HepG2 (cell line): Measurements from ENCODE around the gene PLD2. TPM values are rescaled to one million over a fixed set of nuclear protein-coding genes. Genes with fewer than 3 reads are reported as not detected.
A peak's percentile ranks its signal among the peaks of the same experiment; 100 is the strongest.

ENCODE experiments used
- ATAC-seq: fragments of 200-7000 bp; cut with Tn5 transposase; 3 replicates; pipeline ENCODE4 v1.9.1; 2020; ENCODE audit warnings: mild to moderate bottlenecking, moderate library complexity
- BruUV-seq: library from RNA; stranded (reverse); fragments of 400-500 nt; replicated peaks from 2 replicates; lab custom pipeline; 2021; lab: Mats Ljungman, UMichigan
- CTCF ChIA-PET: fragments of 300-600 bp; formaldehyde crosslinking; extraction: SDS; loops from one replicate; lab custom pipeline; 2021; ENCODE audit warnings: low total read pairs, inconsistent platforms, low intra/inter-chr PET ratio; lab: Yijun Ruan, JAX
- POLR2A ChIA-PET: fragments of 350-600 bp; sonication (Branson Sonifier 250); formaldehyde crosslinking; loops from one replicate; lab custom pipeline; 2020; ENCODE audit warnings: antibody characterized with exemption, inconsistent platforms; lab: Yijun Ruan, JAX
- DNase-seq: peaks from one replicate; pipeline ENCODE4 v3.0.0-alpha.2; 2015; ENCODE audit warnings: low spot score
- FAIRE-seq: peaks from 3 replicates; lab custom pipeline; 2011; peaks lifted over from hg19 to GRCh38; lab: Jason Lieb, UNC
- H2AFZ ChIP-seq: one replicate; pipeline ENCODE4 v1.6.1; 2011; ENCODE audit warnings: low read length, inconsistent platforms
- H3K27ac ChIP-seq: fragments of 300-600 bp; 3 replicates; pipeline ENCODE4 v1.8.0; 2011; ENCODE audit warnings: mixed run types, mild to moderate bottlenecking, mixed read lengths, low read length, inconsistent platforms; ENCODE audit not compliant: insufficient read depth; ENCODE audit errors: extremely low read length
- H3K27me3 ChIP-seq, 2 experiments: fragments of 200-600 bp in 1 of 2; 2 replicates in 1 of 2; 3 replicates in 1 of 2; pipeline versions ENCODE4 v1.6.0 to v1.8.0; 2011; ENCODE audit warnings: low read length in 2 of 2, mild to moderate bottlenecking in 2 of 2, moderate library complexity in 2 of 2, inconsistent platforms in 1 of 2; ENCODE audit not compliant: insufficient read depth in 2 of 2, control insufficient read depth in 1 of 2
- H3K36me3 ChIP-seq, 2 experiments: fragments of 200-600 bp in 1 of 2; replicated peaks in 1 of 2; 2 replicates in 1 of 2; 3 replicates in 1 of 2; pipeline versions ENCODE4 v1.5.1 to v1.8.0; 2011; ENCODE audit warnings: low read length in 2 of 2, inconsistent platforms in 1 of 2; ENCODE audit not compliant: insufficient read depth in 2 of 2, control insufficient read depth in 1 of 2
- H3K4me1 ChIP-seq: 2 replicates; pipeline ENCODE4 v1.5.1; 2012; ENCODE audit warnings: low read length, inconsistent platforms; ENCODE audit not compliant: insufficient read depth
- H3K4me2 ChIP-seq: 2 replicates; pipeline ENCODE4 v1.6.0; 2011; ENCODE audit warnings: low read depth, low read length, inconsistent platforms
- H3K4me3 ChIP-seq, 3 experiments: fragments of 200-600 bp in 1 of 3; sonication (generic), shearing (Covaris generic) in 1 of 3; replicated peaks in 1 of 3; 2 replicates each; pipeline ENCODE4 v1.5.1; 2011 to 2016; ENCODE audit warnings: low read length in 3 of 3, inconsistent platforms in 2 of 3, low read depth in 2 of 3, mild to moderate bottlenecking in 2 of 3, control low read depth in 1 of 3, mixed read lengths in 1 of 3; ENCODE audit not compliant: insufficient read depth in 1 of 3
- H3K79me2 ChIP-seq: one replicate; pipeline ENCODE4 v1.6.1; 2011; ENCODE audit warnings: low read length, inconsistent platforms; ENCODE audit not compliant: insufficient read depth
- H3K9ac ChIP-seq: 2 replicates; pipeline ENCODE4 v1.6.0; 2011; ENCODE audit warnings: mild to moderate bottlenecking, low read depth, low read length, inconsistent platforms; ENCODE audit not compliant: insufficient read depth
- H3K9me3 ChIP-seq: 2 replicates; pipeline ENCODE4 v1.5.1; 2012; ENCODE audit warnings: mild to moderate bottlenecking, low read length
- H4K20me1 ChIP-seq: 2 replicates; pipeline ENCODE4 v1.6.0; 2011; ENCODE audit warnings: inconsistent platforms, mild to moderate bottlenecking, low read length, moderate library complexity; ENCODE audit not compliant: insufficient read depth
- ATF7 ChIP-seq, 2 experiments: fragments of 450-650 bp in 1 of 2; sonication (generic) in 1 of 2; formaldehyde crosslinking in 1 of 2; IDR thresholded peaks; 2 replicates each; pipeline versions ENCODE4 v1.4.0 to v1.6.1; 2016 to 2020; ENCODE audit warnings: antibody characterized with exemption in 1 of 2, mild to moderate bottlenecking in 1 of 2, missing genetic modification reagents in 1 of 2
- GATAD2A ChIP-seq: IDR thresholded peaks from 2 replicates; pipeline ENCODE4 v1.6.1; 2016
- NFE2L1 ChIP-seq: sonication (generic); formaldehyde crosslinking; IDR thresholded peaks from 2 replicates; pipeline ENCODE4 v1.4.0; 2020; ENCODE audit warnings: missing genetic modification reagents, mild to moderate bottlenecking, borderline replicate concordance
- NFIB ChIP-seq: sonication (generic); formaldehyde crosslinking; IDR thresholded peaks from 2 replicates; pipeline ENCODE4 v1.9.0; 2021; ENCODE audit warnings: missing genetic modification reagents, mild to moderate bottlenecking, borderline replicate concordance
- PHF5A ChIP-seq: IDR thresholded peaks from one replicate; pipeline ENCODE4 v1.6.1; 2018; ENCODE audit warnings: low read depth, missing genetic modification reagents; ENCODE audit not compliant: unreplicated experiment
- WIZ ChIP-seq: sonication (generic); formaldehyde crosslinking; IDR thresholded peaks from 2 replicates; pipeline ENCODE4 v1.5.1; 2020; ENCODE audit warnings: mild to moderate bottlenecking, missing genetic modification reagents
- ZNF256 ChIP-seq: sonication (generic); formaldehyde crosslinking; conservative IDR thresholded peaks from 2 replicates; pipeline ENCODE4 v1.4.0; 2020; ENCODE audit warnings: missing genetic modification reagents
- ZNF629 ChIP-seq: sonication (generic); formaldehyde crosslinking; conservative IDR thresholded peaks from 2 replicates; pipeline ENCODE4 v1.5.0; 2020; ENCODE audit warnings: missing genetic modification reagents
- ZNF792 ChIP-seq: IDR thresholded peaks from 2 replicates; pipeline ENCODE4 v1.6.1; 2016
- ZNF879 ChIP-seq: sonication (generic); formaldehyde crosslinking; IDR thresholded peaks from 2 replicates; pipeline ENCODE4 v1.8.1; 2023; ENCODE audit warnings: missing genetic modification reagents
- WGBS: methylation state at CpG from one replicate; pipeline ENCODE4 v1.1.6; 2017; ENCODE audit warnings: low lambda C conversion rate; 5-methylcytosine and 5-hydroxymethylcytosine counted together
- in situ Hi-C: cut with HindIII; loops from 2 replicates; pipeline ENCODE4 v1.10.0; 2017; ENCODE audit warnings: low pct_unique_long_range_greater_than_20kb; ENCODE audit not compliant: extremely low pct_ligation_motif_present
- intact Hi-C: fragments of 100-400 bp; cut with micrococcal nuclease; formaldehyde crosslinking; loops from one replicate; pipeline ENCODE4 v1.10.0; 2022; ENCODE audit not compliant: unreplicated experiment
- polyA plus RNA-seq, 8 experiments: library from polyadenylated mRNA; depleted of rRNA in 3 of 8; stranded (reverse) in 7 of 8; unstranded in 1 of 8; fragments of >200 nt; fragmentation: Illumina TruSeq in 4 of 8; extraction: Trizol in 4 of 8; gene quantifications; 2 replicates each; pipeline versions ENCODE4 v1.2.1 to v1.2.3, GENCODE V29; 2011 to 2016; ENCODE audit warnings: low read depth in 4 of 8, missing spikeins in 1 of 8, mixed read lengths in 1 of 8; ENCODE audit not compliant: insufficient read depth in 1 of 8
- total RNA-seq, 5 experiments: library from RNA; depleted of rRNA; stranded (reverse); fragments of >200 nt; fragmentation: Illumina TruSeq; extraction: Trizol; gene quantifications; 2 replicates each; pipeline ENCODE4 v1.2.3, GENCODE V29; 2016; ENCODE audit warnings: low read depth in 1 of 5
- TF ChIP-seq, protein P1 (sequence below): sonication (generic); formaldehyde crosslinking; IDR thresholded peaks from 2 replicates; pipeline ENCODE4 v1.4.0; 2020; ENCODE audit warnings: missing genetic modification reagents, borderline replicate concordance

PLD2 gene
- total and polyA plus RNA-seq, 2 of the 13 experiments (the other 11 are each of a cell fraction or from before 2014, with no cell fraction given): 13.4 to 29.7 TPM

- intact Hi-C loops (no loop called here), in situ Hi-C loops (no loop called here)
- Histone ChIP-seq H3K36me3 (peaks cover 0 to 1% of the 10 kb centered on the region in 2 experiments; a peak in 1 of 5 replicates), H3K27me3 (no peaks in the 10 kb centered on the region), H3K9me3 (no peaks in the 10 kb centered on the region), H3K9ac (no peak overlapping the region), H3K4me1 (no peaks in the 10 kb centered on the region), H3K27ac (no peak overlapping the region), H3K4me2 (no peak overlapping the region), H2AFZ (no peak overlapping the region), H3K4me3 (no peak overlapping the region), H3K79me2 (no peaks in the 10 kb centered on the region), H4K20me1 (no peaks in the 10 kb centered on the region)
- POLR2A ChIA-PET: no interaction called here
- CTCF ChIA-PET: no interaction called here
- TF ChIP-seq ZNF792 (no peak), NFE2L1 (CRISPR knock-in tag) (no peak)
- no TSS peak for BruUV-seq
- peak; percentile 19; the same call in 1 of the 3 replicates for ATAC-seq
- WGBS: 79% methylated on average over 2 of the region's 3 CpGs
- no peak for DNase-seq
- no peak for FAIRE-seq
Measured at GRCh38 chr17:4822835-4823234, 15.9 kb downstream of the PLD2 start.

DNA sequence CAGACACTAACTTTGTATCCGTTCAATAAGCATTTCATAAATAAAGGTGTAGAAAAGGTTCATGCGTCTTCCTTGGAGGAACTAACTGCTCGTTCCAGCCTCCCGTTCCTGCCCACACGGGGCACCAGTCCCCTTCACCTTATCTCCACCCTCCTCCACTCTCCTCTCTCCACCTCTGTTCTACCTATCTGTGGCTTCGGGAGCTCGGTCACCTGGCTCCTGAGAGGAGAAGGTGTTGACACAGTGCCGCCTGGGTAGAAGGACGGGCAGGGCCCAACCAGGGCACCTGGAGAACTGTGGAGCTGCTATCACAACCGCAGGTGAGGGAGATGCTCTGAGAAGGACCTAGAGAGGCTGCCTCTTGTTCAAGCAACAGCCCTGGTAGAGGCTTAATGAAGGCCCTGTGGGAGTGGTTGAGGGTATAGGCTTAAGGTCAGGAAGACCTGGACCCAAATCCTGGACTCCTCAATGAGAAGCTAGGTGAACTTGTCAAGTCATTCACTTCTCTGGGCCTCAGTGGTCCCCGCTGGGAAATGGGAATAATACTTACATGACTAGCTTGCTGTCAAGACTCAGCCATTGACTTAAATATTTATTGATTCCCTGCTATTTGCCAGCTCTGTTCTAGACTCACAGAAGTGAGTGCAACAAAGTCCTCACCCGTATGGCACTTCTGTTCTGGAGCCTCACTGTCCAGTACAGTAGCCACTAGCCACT, 16.6 kb downstream of the PLD2 start:
- intact Hi-C loops: no loop called here
- CTCF ChIA-PET: no interaction called here
- H3K27me3 ChIP-seq: no peaks in the 10 kb centered on the region
- no peaks in the 10 kb centered on the region for H3K9me3 ChIP-seq
- H3K27ac ChIP-seq: no peak overlapping the region
- FAIRE-seq: no peak
- H3K4me2 ChIP-seq: no peak overlapping the region
- TF ChIP-seq GATAD2A (no peak), PHF5A (CRISPR knock-in tag) (no peak), ATF7 (IDR thresholded peaks at IDR 0.05) (no peak), ATF7 (CRISPR knock-in tag; IDR thresholded peaks at IDR 0.05) (no peak), ZNF256 (CRISPR knock-in tag) (no peak), ZNF879 (CRISPR knock-in tag) (no peak), NFIB (CRISPR knock-in tag) (no peak), WIZ (CRISPR knock-in tag) (no peak), ZNF629 (peak; percentile 85)
- TF ChIP-seq, protein P1, sequence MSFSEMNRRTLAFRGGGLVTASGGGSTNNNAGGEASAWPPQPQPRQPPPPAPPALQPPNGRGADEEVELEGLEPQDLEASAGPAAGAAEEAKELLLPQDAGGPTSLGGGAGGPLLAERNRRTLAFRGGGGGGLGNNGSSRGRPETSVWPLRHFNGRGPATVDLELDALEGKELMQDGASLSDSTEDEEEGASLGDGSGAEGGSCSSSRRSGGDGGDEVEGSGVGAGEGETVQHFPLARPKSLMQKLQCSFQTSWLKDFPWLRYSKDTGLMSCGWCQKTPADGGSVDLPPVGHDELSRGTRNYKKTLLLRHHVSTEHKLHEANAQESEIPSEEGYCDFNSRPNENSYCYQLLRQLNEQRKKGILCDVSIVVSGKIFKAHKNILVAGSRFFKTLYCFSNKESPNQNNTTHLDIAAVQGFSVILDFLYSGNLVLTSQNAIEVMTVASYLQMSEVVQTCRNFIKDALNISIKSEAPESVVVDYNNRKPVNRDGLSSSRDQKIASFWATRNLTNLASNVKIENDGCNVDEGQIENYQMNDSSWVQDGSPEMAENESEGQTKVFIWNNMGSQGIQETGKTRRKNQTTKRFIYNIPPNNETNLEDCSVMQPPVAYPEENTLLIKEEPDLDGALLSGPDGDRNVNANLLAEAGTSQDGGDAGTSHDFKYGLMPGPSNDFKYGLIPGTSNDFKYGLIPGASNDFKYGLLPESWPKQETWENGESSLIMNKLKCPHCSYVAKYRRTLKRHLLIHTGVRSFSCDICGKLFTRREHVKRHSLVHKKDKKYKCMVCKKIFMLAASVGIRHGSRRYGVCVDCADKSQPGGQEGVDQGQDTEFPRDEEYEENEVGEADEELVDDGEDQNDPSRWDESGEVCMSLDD: no peak
- POLR2A ChIA-PET: no interaction called here
- in situ Hi-C loops: no loop called here
- no peak overlapping the region for H3K9ac ChIP-seq
- no peaks in the 10 kb centered on the region for H3K79me2 ChIP-seq
- WGBS: 81% methylated on average over 11 of the region's 12 CpGs
- no peaks in the 10 kb centered on the region for H3K4me1 ChIP-seq
- no peak for DNase-seq
- H4K20me1 ChIP-seq: no peaks in the 10 kb centered on the region
- no TSS peak for BruUV-seq
- no peak overlapping the region for H2AFZ ChIP-seq
- peaks cover 0 to 1% of the 10 kb centered on the region in 2 experiments; a peak in 1 of 5 replicates for H3K36me3 ChIP-seq
- ATAC-seq: no peak
- no peak overlapping the region for H3K4me3 ChIP-seq
